ENCODE data around the gene ZBED5.
"Not testable (repeated sequence)": the region's sequence is repeated elsewhere in the genome, so short reads cannot be mapped to it uniquely, and the experiment has no call there.

The ZBED5 gene

DNA sequence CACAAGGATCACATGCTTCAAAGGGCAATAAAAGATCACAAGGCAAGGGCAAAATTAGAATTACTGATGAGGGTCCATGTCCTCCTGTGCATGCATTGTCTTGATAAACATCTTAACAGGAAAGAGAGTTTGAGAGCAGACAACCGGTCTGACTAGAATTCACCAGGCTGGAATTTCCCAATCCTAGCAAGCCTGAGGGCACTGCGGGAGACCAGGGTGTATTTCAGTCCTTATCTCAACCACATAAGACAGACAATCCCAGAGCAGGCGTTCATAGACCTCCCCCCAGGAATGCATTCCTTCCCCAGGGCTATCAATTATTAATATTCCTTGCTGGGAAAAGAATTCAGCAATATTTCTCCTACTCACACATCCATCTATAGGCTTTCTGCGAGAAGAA, 26.4 kb upstream of the ZBED5 start:
- DNase-seq (ENCODE audit: extremely low spot score, insufficient read length, low read depth); FAIRE-seq: not testable (repeated sequence)

GRCh38 chr11:10881892-10882291, 24.0 kb upstream of the ZBED5 start:
- no peak for DNase-seq (ENCODE audit: extremely low spot score, insufficient read length, low read depth)
- FAIRE-seq = no peak

GRCh38 chr11:10878408-10879214, 20.8 kb upstream of the ZBED5 start:
- peak; percentile 67 for FAIRE-seq
- DNase-seq (ENCODE audit: extremely low spot score, insufficient read length, low read depth) = no peak

DNA sequence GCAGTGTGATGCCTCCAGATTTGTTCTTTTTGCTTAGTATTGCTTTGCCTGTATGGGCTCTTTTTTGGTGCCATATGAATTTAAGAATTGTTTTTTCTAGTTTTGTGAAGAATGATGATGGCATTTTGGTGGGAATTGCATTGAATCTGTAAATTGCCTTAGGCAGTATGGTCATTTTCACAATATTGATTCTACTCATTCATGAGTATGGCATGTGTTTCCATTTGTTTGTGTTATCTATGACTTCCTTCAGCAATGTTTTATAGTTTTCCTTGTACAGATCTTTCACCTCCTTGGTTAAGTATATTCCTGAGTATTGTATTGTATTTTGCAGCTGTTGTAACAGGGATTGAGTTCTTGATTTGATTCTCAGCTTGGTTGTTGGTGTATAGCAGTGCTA, 18.3 kb upstream of the ZBED5 start:
- DNase-seq (ENCODE audit: extremely low spot score, insufficient read length, low read depth) (no peak), FAIRE-seq (no peak)

GRCh38 chr11:10875430-10876021, 17.7 kb upstream of the ZBED5 start:
- no peak for FAIRE-seq
- no peak for DNase-seq (ENCODE audit: extremely low spot score, insufficient read length, low read depth)

DNA sequence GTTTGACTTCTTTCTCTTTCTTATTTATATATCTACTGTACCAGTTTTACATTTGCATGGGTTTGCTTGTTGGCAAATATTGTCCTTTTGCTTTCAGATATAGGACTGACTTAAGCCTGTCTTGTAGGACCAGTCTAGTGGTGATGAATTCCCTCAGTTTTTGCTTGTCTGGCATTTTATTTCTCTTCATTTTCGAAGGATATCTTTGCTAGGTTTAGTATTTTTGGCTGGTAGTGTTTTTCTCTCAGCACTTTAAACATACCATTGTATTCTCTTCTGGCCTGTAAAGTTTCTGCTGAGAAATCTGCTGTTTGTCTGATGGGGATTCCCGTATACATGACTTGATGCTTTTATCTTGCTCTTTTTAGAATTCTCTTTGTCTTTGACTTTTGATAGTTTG, 14.2 kb upstream of the ZBED5 start:
- peak; percentile 39 for FAIRE-seq
- no peak for DNase-seq (ENCODE audit: extremely low spot score, insufficient read length, low read depth)

DNA sequence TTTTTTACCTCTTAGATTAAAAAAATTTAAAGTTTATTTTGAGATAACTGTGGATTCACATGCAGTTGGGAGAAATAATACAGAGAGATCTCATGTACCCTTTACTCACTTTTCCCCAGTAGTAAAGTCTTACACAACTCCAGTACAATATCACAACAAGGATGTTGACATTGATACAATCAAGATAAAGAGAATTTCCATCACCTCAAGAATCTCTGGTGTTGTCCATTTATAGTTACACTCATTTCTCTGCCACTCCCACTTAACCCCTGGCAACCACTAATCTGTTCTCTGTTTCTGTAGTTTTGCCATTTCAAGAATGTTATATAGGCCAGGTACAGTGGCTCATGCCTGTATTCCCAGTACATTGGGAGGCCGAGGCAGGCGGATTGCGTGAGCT, 10.5 kb upstream of the ZBED5 start:
- FAIRE-seq = no peak
- no peak for DNase-seq (ENCODE audit: extremely low spot score, insufficient read length, low read depth)

DNA sequence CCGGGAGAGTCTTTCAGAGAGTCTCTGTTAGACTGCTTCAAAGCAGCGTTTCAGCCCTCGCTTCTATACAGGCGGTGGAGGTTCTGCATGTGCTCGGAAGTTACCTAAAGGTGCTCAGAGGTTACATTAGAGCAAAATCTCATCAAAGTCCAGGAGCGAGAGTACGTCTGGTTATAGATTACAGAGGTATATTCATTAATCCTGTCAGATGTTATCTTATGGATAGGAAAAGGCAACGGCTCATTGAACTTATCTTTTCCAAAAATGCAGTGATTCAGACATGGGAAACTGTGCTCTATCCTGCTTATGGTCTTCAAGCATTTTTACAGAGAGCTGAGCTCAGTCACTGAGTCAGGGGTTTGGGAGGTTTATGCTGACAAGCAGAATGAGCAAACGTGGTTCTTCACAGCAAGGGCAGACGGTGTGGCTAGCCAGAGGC, 9.1 kb upstream of the ZBED5 start:
- DNase-seq (ENCODE audit: extremely low spot score, insufficient read length, low read depth) (no peak), FAIRE-seq (no peak)

DNA sequence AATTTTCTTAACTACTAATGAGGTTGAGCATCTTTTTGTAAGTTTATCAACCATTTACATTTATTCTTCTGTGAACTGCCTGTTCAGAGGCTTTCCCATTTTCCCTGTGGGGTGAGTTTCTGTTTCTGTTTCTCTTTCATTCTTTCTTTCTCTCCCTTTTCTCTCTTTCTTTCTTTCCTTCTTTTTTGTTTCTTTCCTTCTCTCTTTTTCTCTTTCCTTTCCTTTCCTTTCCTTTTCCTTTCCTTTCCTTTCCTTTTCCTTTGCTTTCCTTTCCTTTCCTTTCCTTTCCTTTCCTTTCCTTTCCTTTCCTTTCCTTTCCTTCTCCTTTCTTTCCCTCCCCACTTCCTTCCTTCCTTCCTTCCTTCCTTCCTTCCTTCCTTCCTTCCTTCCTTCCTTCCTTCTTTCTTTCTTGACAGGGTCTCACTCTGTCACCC, 8.0 kb upstream of the ZBED5 start:
- FAIRE-seq (no peak), DNase-seq (ENCODE audit: extremely low spot score, insufficient read length, low read depth) (no peak)

- no peak for FAIRE-seq
- no peak for DNase-seq (ENCODE audit: extremely low spot score, insufficient read length, low read depth)
Observed at GRCh38 chr11:10864688-10865087, 6.8 kb upstream of the ZBED5 start.

GRCh38 chr11:10862446-10862845, 4.6 kb upstream of the ZBED5 start:
- no peak for FAIRE-seq
- no peak for DNase-seq (ENCODE audit: extremely low spot score, insufficient read length, low read depth)

GRCh38 chr11:10861799-10862198, 3.9 kb upstream of the ZBED5 start:
- DNase-seq (ENCODE audit: extremely low spot score, insufficient read length, low read depth) (no peak), FAIRE-seq (no peak)

GRCh38 chr11:10861047-10861446, 3.2 kb upstream of the ZBED5 start:
- FAIRE-seq = no peak
- DNase-seq (ENCODE audit: extremely low spot score, insufficient read length, low read depth) = no peak

GRCh38 chr11:10858439-10859325, 829 bp upstream of the ZBED5 start:
- FAIRE-seq = no peak
- DNase-seq (ENCODE audit: extremely low spot score, insufficient read length, low read depth) = no peak

DNA sequence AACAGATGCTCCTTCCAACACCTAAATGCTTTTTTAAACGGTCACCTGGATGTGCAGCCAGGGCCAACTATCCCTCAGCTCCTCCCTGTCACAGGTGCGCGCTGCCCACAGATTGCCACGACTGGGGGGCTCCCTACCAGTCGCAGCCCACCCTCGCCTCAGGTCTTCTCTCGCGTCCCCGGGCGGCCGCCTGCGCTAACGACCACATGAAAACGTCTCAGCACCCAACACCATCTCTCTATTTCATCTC, 469 bp downstream of the ZBED5 start:
- FAIRE-seq (no peak), DNase-seq (ENCODE audit: extremely low spot score, insufficient read length, low read depth) (no peak)

- DNase-seq (ENCODE audit: extremely low spot score, insufficient read length, low read depth) (no peak), FAIRE-seq (peak; percentile 72)
Observed at GRCh38 chr11:10856689-10857458, 979 bp downstream of the ZBED5 start.

- DNase-seq (ENCODE audit: extremely low spot score, insufficient read length, low read depth) (no peak), FAIRE-seq (no peak)
Observed at GRCh38 chr11:10855295-10855694, 2.6 kb downstream of the ZBED5 start.

DNA sequence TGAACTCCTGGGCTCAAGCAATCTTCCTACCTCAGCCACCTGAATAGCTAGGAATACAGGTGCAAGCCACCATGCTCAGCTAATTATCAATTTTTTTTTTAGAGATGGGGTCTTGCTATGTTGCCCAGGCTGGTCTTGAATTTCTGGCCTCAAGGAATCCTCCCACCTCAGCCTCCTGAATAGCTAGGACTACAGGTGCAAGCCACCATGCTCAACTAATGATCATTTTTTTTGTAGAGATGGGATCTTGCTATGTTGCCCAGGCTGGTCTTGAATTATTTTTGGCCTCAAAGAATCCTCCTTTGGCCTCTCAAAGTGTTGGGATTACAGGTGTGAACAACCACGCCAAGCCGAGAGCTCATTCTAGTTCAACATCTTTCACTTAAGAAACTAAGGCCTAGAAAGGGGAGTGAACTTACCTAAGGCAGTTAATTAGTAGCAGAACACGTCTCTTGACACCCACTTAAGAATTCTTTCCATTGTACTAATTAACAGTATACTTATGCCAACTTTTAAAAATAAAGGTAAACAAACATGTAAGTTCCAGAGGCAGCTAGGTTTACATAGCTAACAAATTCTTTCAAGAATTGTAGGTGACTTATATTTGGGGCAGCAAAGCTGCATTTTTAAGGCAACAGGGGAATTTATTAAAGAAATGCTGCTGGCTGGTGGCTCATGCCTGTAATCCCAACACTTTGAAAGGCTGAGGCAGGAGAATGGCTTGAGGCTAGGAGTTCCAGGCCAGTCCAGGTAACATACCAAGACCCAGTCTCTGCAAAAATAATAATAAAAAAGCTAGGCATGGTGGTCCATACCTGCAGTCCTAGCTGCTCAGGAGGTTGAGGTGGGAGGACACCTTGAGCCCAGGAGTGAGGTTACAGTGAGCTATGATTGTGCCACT, 9.6 kb downstream of the ZBED5 start:
- no peak for DNase-seq (ENCODE audit: extremely low spot score, insufficient read length, low read depth)
- FAIRE-seq = no peak

- DNase-seq (ENCODE audit: extremely low spot score, insufficient read length, low read depth) (no peak), FAIRE-seq (no peak)
Observed at GRCh38 chr11:10846660-10847059, 11.2 kb downstream of the ZBED5 start.
